A549 (cell line): ENCODE data around the gene CTNND2. TPM values are rescaled to one million over a fixed set of nuclear protein-coding genes. Genes with fewer than 3 reads are reported as not detected.
"Not testable (repeated sequence)": the region's sequence is repeated elsewhere in the genome, so short reads cannot be mapped to it uniquely, and the experiment has no call there.

Source experiments
- ATAC-seq, 2 experiments: fragments of 200-7000 bp in 1 of 2; fragments of >200 bp in 1 of 2; cut with Nextera tagmentation in 1 of 2; cut with Tn5 transposase in 1 of 2; 3 replicates each; pipeline versions ENCODE4 v1.8.0 to v1.9.1; 2018 to 2020; ENCODE audit warnings: mild to moderate bottlenecking in 1 of 2, moderate library complexity in 1 of 2
- CTCF ChIA-PET: fragments of 300-600 bp; sonication (Branson Sonifier 250); formaldehyde crosslinking; extraction: SDS; loops from one replicate; lab custom pipeline; 2021; ENCODE audit warnings: antibody characterized with exemption, inconsistent platforms; lab: Yijun Ruan, JAX
- POLR2A ChIA-PET: fragments of 350-600 bp; formaldehyde crosslinking; extraction: SDS; loops from one replicate; lab custom pipeline; 2021; ENCODE audit warnings: antibody characterized with exemption, inconsistent platforms; lab: Yijun Ruan, JAX
- DNase-seq, 2 experiments: peaks; one replicate each; pipeline versions ENCODE4 v3.0.0 to v3.0.0-alpha.2; 2011 to 2016; ENCODE audit warnings: low read depth in 1 of 2, low spot score in 1 of 2
- FAIRE-seq: peaks from 2 replicates; lab custom pipeline; 2011; peaks lifted over from hg19 to GRCh38; lab: Jason Lieb, UNC
- H3K27ac ChIP-seq, 2 experiments: fragments of >200 bp; sonication (Bioruptor Twin); formaldehyde crosslinking; 3 replicates each; pipeline ENCODE4 v1.5.1; 2016 to 2017
- H3K4me1 ChIP-seq: fragments of >200 bp; sonication (Bioruptor Twin); formaldehyde crosslinking; 3 replicates; pipeline ENCODE4 v1.6.1; 2016
- H3K4me2 ChIP-seq: fragments of >200 bp; sonication (Bioruptor Twin); formaldehyde crosslinking; 3 replicates; pipeline ENCODE4 v1.6.1; 2016
- H3K4me3 ChIP-seq: fragments of >200 bp; sonication (Bioruptor Twin); formaldehyde crosslinking; 3 replicates; pipeline ENCODE4 v1.5.1; 2016
- H3K9me3 ChIP-seq: fragments of >200 bp; sonication (Bioruptor Twin); formaldehyde crosslinking; 3 replicates; pipeline ENCODE4 v1.6.1; 2016
- BHLHE40 ChIP-seq: IDR thresholded peaks from 2 replicates; pipeline ENCODE4 v1.6.1; 2012; ENCODE audit warnings: low read depth, low read length, inconsistent platforms
- CHD4 ChIP-seq: fragments of 200-600 bp; sonication (generic); IDR thresholded peaks from 2 replicates; pipeline ENCODE4 v1.6.1; 2016; ENCODE audit warnings: antibody characterized with exemption, mild to moderate bottlenecking, borderline replicate concordance
- E2F6 ChIP-seq: IDR thresholded peaks from 2 replicates; pipeline ENCODE4 v1.6.1; 2012; ENCODE audit warnings: low read depth, borderline replicate concordance
- EHF ChIP-seq: fragments of 250-450 bp; sonication (Bioruptor Pico); IDR thresholded peaks from 2 replicates; pipeline ENCODE4 v1.5.0; 2020; ENCODE audit warnings: mild to moderate bottlenecking
- FOSL2 ChIP-seq, 2 experiments: fragments of 450-650 bp in 1 of 2; fragments of >200 bp in 1 of 2; sonication (Bioruptor Twin) in 1 of 2; formaldehyde crosslinking; IDR thresholded peaks; 2 replicates each; pipeline versions ENCODE4 v1.5.0 to v1.6.1; 2016 to 2020; ENCODE audit warnings: mild to moderate bottlenecking in 1 of 2, moderate library complexity in 1 of 2
- HOXB13 ChIP-seq: fragments of 250-450 bp; sonication (Bioruptor Pico); IDR thresholded peaks from 2 replicates; pipeline ENCODE4 v1.5.0; 2020; ENCODE audit warnings: low read depth, mild to moderate bottlenecking, moderate library complexity
- JUNB ChIP-seq: fragments of >200 bp; sonication (Bioruptor Twin); formaldehyde crosslinking; IDR thresholded peaks from 2 replicates; pipeline ENCODE4 v1.6.1; 2016
- KDM1A ChIP-seq: fragments of 200-600 bp; sonication (generic); IDR thresholded peaks from 2 replicates; pipeline ENCODE4 v1.6.1; 2016; ENCODE audit warnings: low read depth, mild to moderate bottlenecking
- KDM5A ChIP-seq: fragments of 200-600 bp; sonication (generic); IDR thresholded peaks from 2 replicates; pipeline ENCODE4 v1.6.1; 2016; ENCODE audit warnings: antibody characterized with exemption, mild to moderate bottlenecking
- MAFK ChIP-seq: fragments of 450-650 bp; IDR thresholded peaks from 2 replicates; pipeline ENCODE4 v1.6.1; 2014; ENCODE audit not compliant: partially characterized antibody
- MAZ ChIP-seq: fragments of 150-350 bp; IDR thresholded peaks from 2 replicates; pipeline ENCODE4 v1.6.1; 2014; ENCODE audit warnings: antibody characterized with exemption, low read depth, low read length, borderline replicate concordance
- NPAS2 ChIP-seq: fragments of 250-450 bp; sonication (Bioruptor Pico); IDR thresholded peaks from 2 replicates; pipeline ENCODE4 v1.8.0; 2022; ENCODE audit warnings: mild to moderate bottlenecking, moderate library complexity, borderline replicate concordance
- PBX3 ChIP-seq: IDR thresholded peaks from 2 replicates; pipeline ENCODE4 v1.6.1; 2012
- POLR2A ChIP-seq: IDR thresholded peaks from 2 replicates; pipeline ENCODE4 v1.6.1; 2012; ENCODE audit warnings: mild to moderate bottlenecking, low read length
- RAD21 ChIP-seq, 2 experiments: fragments of >200 bp in 1 of 2; sonication (Bioruptor Twin) in 1 of 2; formaldehyde crosslinking in 1 of 2; IDR thresholded peaks in 1 of 2; conservative IDR thresholded peaks in 1 of 2; 2 replicates in 1 of 2; 3 replicates in 1 of 2; pipeline ENCODE4 v1.6.1; 2012 to 2018; ENCODE audit warnings: inconsistent platforms in 1 of 2
- RARB ChIP-seq: fragments of 250-450 bp; sonication (Bioruptor Pico); IDR thresholded peaks from 2 replicates; pipeline ENCODE4 v1.8.0; 2021; ENCODE audit warnings: mild to moderate bottlenecking, moderate library complexity
- RCOR1 ChIP-seq: fragments of 150-350 bp; IDR thresholded peaks from 2 replicates; pipeline ENCODE4 v1.6.1; 2014; ENCODE audit warnings: antibody characterized with exemption, low read length, low read depth
- REST ChIP-seq: fragments of 200-600 bp; sonication (generic); IDR thresholded peaks from 2 replicates; pipeline ENCODE4 v1.6.1; 2016; ENCODE audit warnings: antibody characterized with exemption, mild to moderate bottlenecking, moderate library complexity
- TFCP2L1 ChIP-seq: fragments of 250-450 bp; sonication (Bioruptor Pico); IDR thresholded peaks from 2 replicates; pipeline ENCODE4 v1.5.0; 2021; ENCODE audit warnings: mild to moderate bottlenecking
- TP53 ChIP-seq: fragments of 250-450 bp; sonication (Bioruptor Pico); IDR thresholded peaks from 2 replicates; pipeline ENCODE4 v1.5.0; 2021; ENCODE audit warnings: mild to moderate bottlenecking, moderate library complexity
- ZNF302 ChIP-seq: fragments of 250-450 bp; sonication (Bioruptor Pico); IDR thresholded peaks from 2 replicates; pipeline ENCODE4 v1.9.0; 2021; ENCODE audit warnings: inconsistent platforms, mild to moderate bottlenecking, moderate library complexity
- ZSCAN20 ChIP-seq: fragments of 250-450 bp; sonication (Bioruptor Pico); IDR thresholded peaks from 2 replicates; pipeline ENCODE4 v1.8.0; 2022; ENCODE audit warnings: mild to moderate bottlenecking, moderate library complexity
- WGBS: methylation state at CpG from one replicate; pipeline ENCODE4 v1.1.6; 2017; ENCODE audit errors: missing lambda C conversion rate; 5-methylcytosine and 5-hydroxymethylcytosine counted together
- polyA plus RNA-seq, 4 experiments: library from polyadenylated mRNA; depleted of rRNA in 3 of 4; stranded (reverse); fragments of >200 nt; fragmentation: RNase III in 1 of 4; extraction: RNeasy Plus Mini Kit Qiagen cat#74134 plus additional on column Dnase treatment in 1 of 4; gene quantifications; 2 replicates in 3 of 4; 3 replicates in 1 of 4; pipeline ENCODE4 v1.2.3, GENCODE V29; 2011 to 2017
- TF ChIP-seq, protein P1 (sequence below): fragments of 450-650 bp; IDR thresholded peaks from 2 replicates; pipeline ENCODE4 v1.6.1; 2014; ENCODE audit warnings: antibody characterized with exemption
- TF ChIP-seq, protein P2 (sequence below): IDR thresholded peaks from 2 replicates; pipeline ENCODE4 v1.6.1; 2012

Gene CTNND2
- polyA plus RNA-seq, 2 of the 4 experiments (the other 2 are of a cell fraction) = not detected

GRCh38 chr5:11072568-11072967 is 831.7 kb downstream of the CTNND2 start:
- FAIRE-seq = no peak

DNA sequence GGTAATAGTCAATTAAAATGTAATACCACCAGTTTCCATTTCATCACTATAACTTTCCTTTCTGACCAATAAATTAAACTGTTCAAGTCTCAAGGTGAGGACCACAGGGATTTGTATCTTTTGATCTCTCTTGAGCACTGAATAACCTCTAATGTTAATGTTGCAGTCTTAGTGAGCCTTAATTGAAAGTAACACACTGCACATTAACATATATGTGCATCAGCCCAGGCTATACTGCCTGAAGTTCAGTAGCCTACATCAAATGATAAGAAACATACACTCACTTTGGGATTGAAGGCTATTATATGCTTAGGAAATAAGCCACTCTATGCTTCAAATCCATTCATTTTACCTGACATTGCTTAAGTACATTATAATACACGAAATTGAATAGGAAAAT is 832.2 kb downstream of the CTNND2 start:
- ATAC-seq (no peak), DNase-seq (no peak), FAIRE-seq (no peak)
- no peak for TF ChIP-seq RAD21 (conservative IDR thresholded peaks at IDR 0.05 in 1 of 2, IDR thresholded peaks at IDR 0.05 in 1 of 2)
- TF ChIP-seq TP53 (CRISPR knock-in tag) = no peak
- no peak for TF ChIP-seq MAZ
- ChIA-PET POLR2A (no interaction called here), CTCF (no interaction called here)
- WGBS = 0% methylated on average over 1 of the region's 1 CpG
- H3K4me3 ChIP-seq = no peak overlapping the region
- H3K4me2 ChIP-seq = no peak overlapping the region
- no peaks in the 10 kb centered on the region for H3K9me3 ChIP-seq
- H3K27ac ChIP-seq = no peak overlapping the region
- H3K4me1 ChIP-seq = no peaks in the 10 kb centered on the region

More at GRCh38 chr5:11072568-11072967, 831.7 kb downstream of the CTNND2 start:
- DNase-seq = no peak
- 27% methylated on average over 5 of the region's 5 CpGs for WGBS
- ATAC-seq = no peak
- Histone ChIP-seq H3K9me3 (no peaks in the 10 kb centered on the region), H3K4me3 (no peak overlapping the region), H3K4me1 (no peaks in the 10 kb centered on the region), H3K4me2 (no peak overlapping the region), H3K27ac (no peak overlapping the region)
- POLR2A ChIA-PET = no interaction called here
- CTCF ChIA-PET = no interaction called here
- TF ChIP-seq MAFK (no peak), E2F6 (no peak), RCOR1 (no peak), KDM5A (no peak), ZSCAN20 (CRISPR knock-in tag) (no peak), HOXB13 (CRISPR knock-in tag) (no peak), BHLHE40 (no peak), EHF (CRISPR knock-in tag) (no peak), NPAS2 (CRISPR knock-in tag) (no peak), POLR2A (no peak), ZNF302 (CRISPR knock-in tag) (no peak), REST (no peak), FOSL2 (IDR thresholded peaks at IDR 0.05) (no peak), FOSL2 (CRISPR knock-in tag; IDR thresholded peaks at IDR 0.05) (no peak), KDM1A (no peak)
- TF ChIP-seq, protein P1, sequence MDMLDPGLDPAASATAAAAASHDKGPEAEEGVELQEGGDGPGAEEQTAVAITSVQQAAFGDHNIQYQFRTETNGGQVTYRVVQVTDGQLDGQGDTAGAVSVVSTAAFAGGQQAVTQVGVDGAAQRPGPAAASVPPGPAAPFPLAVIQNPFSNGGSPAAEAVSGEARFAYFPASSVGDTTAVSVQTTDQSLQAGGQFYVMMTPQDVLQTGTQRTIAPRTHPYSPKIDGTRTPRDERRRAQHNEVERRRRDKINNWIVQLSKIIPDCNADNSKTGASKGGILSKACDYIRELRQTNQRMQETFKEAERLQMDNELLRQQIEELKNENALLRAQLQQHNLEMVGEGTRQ = no peak
- TF ChIP-seq, protein P2, sequence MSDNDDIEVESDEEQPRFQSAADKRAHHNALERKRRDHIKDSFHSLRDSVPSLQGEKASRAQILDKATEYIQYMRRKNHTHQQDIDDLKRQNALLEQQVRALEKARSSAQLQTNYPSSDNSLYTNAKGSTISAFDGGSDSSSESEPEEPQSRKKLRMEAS = no peak

DNA sequence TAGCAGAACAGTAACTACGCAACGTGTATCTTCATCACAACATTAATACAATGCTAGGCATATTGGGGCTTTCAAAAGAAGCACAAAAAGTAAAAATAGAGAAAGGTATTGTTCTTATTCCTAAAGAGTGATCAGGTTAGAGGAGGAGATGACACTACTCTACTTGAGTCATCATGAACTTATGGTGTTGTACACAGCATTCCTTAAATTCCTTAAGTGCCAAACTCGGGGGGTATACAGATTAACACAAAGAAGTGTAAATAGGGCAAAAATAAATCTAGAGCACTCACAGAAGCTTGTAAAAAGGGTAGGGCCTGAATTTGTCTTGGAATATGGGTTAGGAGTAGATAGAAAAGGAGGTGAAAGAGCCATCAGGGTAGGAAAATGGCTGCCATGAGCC is 835.2 kb downstream of the CTNND2 start:
- no peak overlapping the region for H3K27ac ChIP-seq
- POLR2A ChIA-PET = no interaction called here
- DNase-seq = no peak
- H3K4me1 ChIP-seq = no peaks in the 10 kb centered on the region
- H3K4me3 ChIP-seq = no peak overlapping the region
- peak; percentile 7 for FAIRE-seq
- WGBS = 47% methylated on average over 3 of the region's 3 CpGs
- CTCF ChIA-PET = no interaction called here
- no peaks in the 10 kb centered on the region for H3K9me3 ChIP-seq
- TF ChIP-seq PBX3 (no peak), TFCP2L1 (CRISPR knock-in tag) (no peak), CHD4 (no peak), RARB (CRISPR knock-in tag) (no peak), ZNF302 (CRISPR knock-in tag) (no peak), JUNB (no peak)
- H3K4me2 ChIP-seq = no peak overlapping the region
- no peak for ATAC-seq

- H3K4me2 ChIP-seq, H3K4me1 ChIP-seq, CTCF ChIA-PET, FAIRE-seq, H3K9me3 ChIP-seq, H3K27ac ChIP-seq, ATAC-seq, DNase-seq, POLR2A ChIA-PET, H3K4me3 ChIP-seq: not testable (repeated sequence)
- WGBS = 0% methylated on average over 1 of the region's 1 CpG
Measured at GRCh38 chr5:11065723-11066122, 838.5 kb downstream of the CTNND2 start.
